Lower lobe of right lung (tissue), 2 donors: ENCODE results near the gene ABCA1. TPM values are rescaled to one million over a fixed set of nuclear protein-coding genes. Genes with fewer than 3 reads are reported as not detected.
A peak's percentile ranks its signal among the peaks of the same experiment; 100 is the strongest.

Experiments
- ATAC-seq, 2 donors: fragments of 200-7000 bp; cut with Tn5 transposase; one replicate each; pipeline ENCODE4 v1.9.1; 2020 to 2022; ENCODE audit warnings: mild to moderate bottlenecking in 2 of 2, moderate library complexity in 2 of 2
- DNase-seq: peaks from one replicate; pipeline ENCODE4 v3.0.0-alpha.2; 2020
- H3K27ac ChIP-seq: fragments of 200-600 bp; one replicate; pipeline ENCODE4 v1.8.0; 2022
- H3K27me3 ChIP-seq: fragments of 200-600 bp; one replicate; pipeline ENCODE4 v1.8.0; 2022; ENCODE audit warnings: low read depth
- H3K36me3 ChIP-seq: fragments of 200-600 bp; one replicate; pipeline ENCODE4 v1.8.0; 2022; ENCODE audit warnings: mild to moderate bottlenecking
- H3K4me1 ChIP-seq: fragments of 200-600 bp; one replicate; pipeline ENCODE4 v1.8.0; 2022
- H3K4me3 ChIP-seq: fragments of 200-600 bp; one replicate; pipeline ENCODE4 v1.8.0; 2022; ENCODE audit warnings: mild to moderate bottlenecking
- H3K9me3 ChIP-seq: fragments of 200-600 bp; one replicate; pipeline ENCODE4 v1.8.0; 2022
- CTCF ChIP-seq: fragments of 200-600 bp; IDR thresholded peaks from one replicate; pipeline ENCODE4 v1.8.0; 2022; ENCODE audit warnings: antibody characterized with exemption, mild to moderate bottlenecking
- intact Hi-C: fragments of 100-400 bp; cut with DNase I; formaldehyde crosslinking; loops from one replicate; pipeline ENCODE4 v1.11.0; 2022
- total RNA-seq: library from RNA; stranded (reverse); fragmentation: NEBNext Ultra II Directional; extraction: Animal tissue kit (Norgen Biotek cat#: 25700); gene quantifications from one replicate; pipeline ENCODE4 v1.2.1, GENCODE V29; 2021
- donor health status: DM: no; HTN: yes; CAD: no; lungs with severe emphysema.

Gene ABCA1
- total RNA-seq, 1 donor from 2014 or later = 46.8 TPM

- DNase-seq (no peak), ATAC-seq (no peak)
- Histone ChIP-seq H3K4me3 (no peak overlapping the region), H3K27ac (no peak overlapping the region), H3K36me3 (no peaks in the 10 kb centered on the region), H3K9me3 (no peaks in the 10 kb centered on the region), H3K27me3 (no peaks in the 10 kb centered on the region), H3K4me1 (peaks cover 23% of the 10 kb centered on the region)
- TF ChIP-seq CTCF = no peak
- intact Hi-C loops = no loop called here
Measured at GRCh38 chr9:104974053-104974962, 46.4 kb upstream of the ABCA1 start.

GRCh38 chr9:104972242-104972866, 44.4 kb upstream of the ABCA1 start:
- peak; percentile 69 to 72 for ATAC-seq
- intact Hi-C loops = no loop called here

GRCh38 chr9:104971511-104971910, 43.6 kb upstream of the ABCA1 start:
- intact Hi-C loops = no loop called here
- Histone ChIP-seq H3K27me3 (no peaks in the 10 kb centered on the region), H3K4me1 (peaks cover 30% of the 10 kb centered on the region), H3K9me3 (no peaks in the 10 kb centered on the region), H3K36me3 (no peaks in the 10 kb centered on the region), H3K4me3 (no peak overlapping the region), H3K27ac (peak overlapping the region; percentile 49)
- TF ChIP-seq CTCF = no peak
- DNase-seq (no peak), ATAC-seq (no peak)

More at GRCh38 chr9:104972242-104972866, 44.4 kb upstream of the ABCA1 start:
- no peak for DNase-seq
- Histone ChIP-seq H3K9me3 (no peaks in the 10 kb centered on the region), H3K36me3 (no peaks in the 10 kb centered on the region), H3K27me3 (no peaks in the 10 kb centered on the region), H3K4me3 (no peak overlapping the region), H3K4me1 (peaks cover 30% of the 10 kb centered on the region), H3K27ac (peak overlapping the region; percentile 49)
- no peak for TF ChIP-seq CTCF

- Histone ChIP-seq H3K36me3 (no peaks in the 10 kb centered on the region), H3K27me3 (no peaks in the 10 kb centered on the region), H3K9me3 (no peaks in the 10 kb centered on the region), H3K27ac (no peak overlapping the region), H3K4me3 (no peak overlapping the region), H3K4me1 (peaks cover 30% of the 10 kb centered on the region)
- no peak for ATAC-seq
- intact Hi-C loops = no loop called here
- TF ChIP-seq CTCF = no peak
- no peak for DNase-seq
Measured at GRCh38 chr9:104970271-104970987, 42.5 kb upstream of the ABCA1 start.

GRCh38 chr9:104969116-104969515, 41.2 kb upstream of the ABCA1 start:
- peaks cover 30% of the 10 kb centered on the region for H3K4me1 ChIP-seq
- H3K27me3 ChIP-seq = no peaks in the 10 kb centered on the region
- TF ChIP-seq CTCF = no peak
- peak overlapping the region; percentile 83 for H3K4me3 ChIP-seq
- H3K36me3 ChIP-seq = no peaks in the 10 kb centered on the region
- intact Hi-C loops = no loop called here
- no peak for DNase-seq
- ATAC-seq = peak; percentile 1 to 3
- H3K9me3 ChIP-seq = no peaks in the 10 kb centered on the region
- peak overlapping the region; percentile 26 for H3K27ac ChIP-seq
